ENCODE measurements around the gene ABI2.
"Not testable (repeated sequence)": the region's sequence is repeated elsewhere in the genome, so short reads cannot be mapped to it uniquely, and the experiment has no call there.

The ABI2 gene

GRCh38 chr2:203359450-203359849 is 31.3 kb downstream of the ABI2 start:
- no peak for DNase-seq (ENCODE audit: low read depth)

GRCh38 chr2:203360833-203361430 is 32.7 kb downstream of the ABI2 start:
- DNase-seq (ENCODE audit: low read depth) = no peak

GRCh38 chr2:203361495-203361894 is 33.3 kb downstream of the ABI2 start:
- DNase-seq (ENCODE audit: low read depth) = no peak

GRCh38 chr2:203361922-203362321 is 33.7 kb downstream of the ABI2 start:
- no peak for DNase-seq (ENCODE audit: low read depth)

GRCh38 chr2:203366639-203367466 is 38.7 kb downstream of the ABI2 start:
- DNase-seq (ENCODE audit: low read depth) = no peak

GRCh38 chr2:203372706-203373105 is 44.5 kb downstream of the ABI2 start:
- DNase-seq (ENCODE audit: low read depth) = not testable (repeated sequence)

- DNase-seq (ENCODE audit: low read depth) = no peak
These were observed 48.0 kb downstream of the ABI2 start for GRCh38 chr2:203376173-203376572.

GRCh38 chr2:203379156-203379555 is 51.0 kb downstream of the ABI2 start:
- DNase-seq (ENCODE audit: low read depth) = no peak

GRCh38 chr2:203383038-203383437 is 54.8 kb downstream of the ABI2 start:
- no peak for DNase-seq (ENCODE audit: low read depth)

- not testable (repeated sequence) for DNase-seq (ENCODE audit: low read depth)
These were observed 60.0 kb downstream of the ABI2 start for GRCh38 chr2:203388153-203388552.

GRCh38 chr2:203394519-203395227 is 66.5 kb downstream of the ABI2 start:
- DNase-seq (ENCODE audit: low read depth) = no peak

- no peak for DNase-seq (ENCODE audit: low read depth)
These were observed 67.7 kb downstream of the ABI2 start for GRCh38 chr2:203395858-203396257.

GRCh38 chr2:203396667-203397066 is 68.5 kb downstream of the ABI2 start:
- no peak for DNase-seq (ENCODE audit: low read depth)

- no peak for DNase-seq (ENCODE audit: low read depth)
These were observed 70.8 kb downstream of the ABI2 start for GRCh38 chr2:203399031-203399430.

- no peak for DNase-seq (ENCODE audit: low read depth)
These were observed 72.8 kb downstream of the ABI2 start for GRCh38 chr2:203400805-203401585.

- no peak for DNase-seq (ENCODE audit: low read depth)
These were observed 76.8 kb downstream of the ABI2 start for GRCh38 chr2:203404996-203405395.

GRCh38 chr2:203407496-203407895 is 79.3 kb downstream of the ABI2 start:
- no peak for DNase-seq (ENCODE audit: low read depth)

- no peak for DNase-seq (ENCODE audit: low read depth)
These were observed 84.5 kb downstream of the ABI2 start for GRCh38 chr2:203412546-203413331.

GRCh38 chr2:203413796-203414195 is 85.6 kb downstream of the ABI2 start:
- DNase-seq (ENCODE audit: low read depth) = no peak

- no peak for DNase-seq (ENCODE audit: low read depth)
These were observed 90.1 kb downstream of the ABI2 start for GRCh38 chr2:203418271-203418670.

- no peak for DNase-seq (ENCODE audit: low read depth)
These were observed 98.9 kb downstream of the ABI2 start for GRCh38 chr2:203427061-203427460.

All from HS-27A (cell line).